Common myeloid progenitor, CD34-positive (primary cell): Measurements from ENCODE around the gene GRAMD1B.

Source experiments
- CTCF ChIA-PET: fragments of 350-600 bp; sonication (Branson Sonifier 250); formaldehyde crosslinking; loops from one replicate; lab custom pipeline; 2021; ENCODE audit warnings: antibody characterized with exemption; lab: Charles Lee
- POLR2A ChIA-PET: fragments of 350-600 bp; sonication (Branson Sonifier 250); formaldehyde crosslinking; loops from one replicate; lab custom pipeline; 2021; ENCODE audit warnings: antibody characterized with exemption; lab: Charles Lee
- DNase-seq, 3 donors: peaks; one replicate each; pipeline versions ENCODE4 v3.0.0 to v3.0.0-alpha.2; 2013
- H3K27ac ChIP-seq, 2 experiments: 1 replicate in 1 of 2; 2 replicates in 1 of 2; pipeline ENCODE4 v1.7.0; 2013; ENCODE audit warnings: inconsistent platforms in 2 of 2, low read length in 2 of 2, mild to moderate bottlenecking in 2 of 2, low read depth in 1 of 2, moderate library complexity in 1 of 2; ENCODE audit not compliant: severe bottlenecking in 2 of 2, insufficient read depth in 1 of 2, poor library complexity in 1 of 2
- H3K27me3 ChIP-seq, 5 experiments: replicated peaks in 2 of 5; 1 replicate in 3 of 5; 2 replicates in 2 of 5; pipeline versions ENCODE4 v1.6.1 to v1.7.0; 2013; ENCODE audit warnings: low read length in 4 of 5, mild to moderate bottlenecking in 2 of 5, moderate library complexity in 2 of 5, inconsistent platforms in 1 of 5; ENCODE audit not compliant: insufficient read depth in 5 of 5, control insufficient read depth in 4 of 5
- H3K36me3 ChIP-seq, 4 experiments: 1 replicate in 2 of 4; 2 replicates in 2 of 4; pipeline versions ENCODE4 v1.6.1 to v1.7.0; 2013; ENCODE audit warnings: low read length in 3 of 4, control low read depth in 1 of 4, mild to moderate bottlenecking in 1 of 4; ENCODE audit not compliant: control insufficient read depth in 4 of 4, insufficient read depth in 4 of 4
- H3K4me1 ChIP-seq, 4 experiments: 1 replicate in 3 of 4; 2 replicates in 1 of 4; pipeline versions ENCODE4 v1.6.1 to v1.7.1; 2013; ENCODE audit warnings: low read length in 3 of 4, mild to moderate bottlenecking in 3 of 4, control low read depth in 1 of 4, inconsistent platforms in 1 of 4, moderate library complexity in 1 of 4; ENCODE audit not compliant: control insufficient read depth in 4 of 4, insufficient read depth in 4 of 4; ENCODE audit errors: control extremely low read depth in 1 of 4
- H3K4me3 ChIP-seq, 7 experiments: 1 replicate in 4 of 7; 2 replicates in 3 of 7; pipeline versions ENCODE4 v1.5.1 to v1.7.0; 2013; ENCODE audit warnings: mild to moderate bottlenecking in 7 of 7, low read length in 6 of 7, moderate library complexity in 6 of 7, inconsistent platforms in 2 of 7, low read depth in 2 of 7, control low read depth in 1 of 7; ENCODE audit not compliant: insufficient read depth in 4 of 7, control insufficient read depth in 1 of 7; ENCODE audit errors: extremely low read depth in 1 of 7
- H3K9me3 ChIP-seq, 5 experiments: 1 replicate in 4 of 5; 2 replicates in 1 of 5; pipeline versions ENCODE4 v1.6.1 to v1.7.1; 2013; ENCODE audit warnings: low read length in 4 of 5, mild to moderate bottlenecking in 2 of 5, inconsistent platforms in 1 of 5, low read depth in 1 of 5, moderate library complexity in 1 of 5; ENCODE audit not compliant: control insufficient read depth in 4 of 5, insufficient read depth in 2 of 5; ENCODE audit errors: control extremely low read depth in 1 of 5
- WGBS: methylation state at CpG from one replicate; pipeline ENCODE4 v1.1.5; 2013; ENCODE audit not compliant: insufficient coverage; 5-methylcytosine and 5-hydroxymethylcytosine counted together

The GRAMD1B gene

GRCh38 chr11:123526027-123526805 is 96.1 kb downstream of the GRAMD1B start:
- over 99% methylated on average over 18 of the region's 22 CpGs for WGBS
- Histone ChIP-seq H3K9me3 (no peaks in the 10 kb centered on the region), H3K27ac (no peak overlapping the region), H3K27me3 (no peaks in the 10 kb centered on the region), H3K4me3 (no peak overlapping the region), H3K36me3 (no peaks in the 10 kb centered on the region), H3K4me1 (peaks cover 0 to 3% (median 0%) of the 10 kb centered on the region in 4 experiments)
- ChIA-PET CTCF (interaction anchor here (0.7 to 2.2 kb wide), 3 partner anchors 11 to 20 kb away, joined by 3 to 7 read pairs (median 6); no protein-coding TSS in a partner anchor), POLR2A (no interaction called here)
- no peak for DNase-seq

- DNase-seq = no peak
- Histone ChIP-seq H3K36me3 (no peaks in the 10 kb centered on the region), H3K4me1 (peaks cover 0 to 3% (median 0%) of the 10 kb centered on the region in 4 experiments), H3K27me3 (no peaks in the 10 kb centered on the region), H3K9me3 (no peaks in the 10 kb centered on the region), H3K27ac (no peak overlapping the region), H3K4me3 (no peak overlapping the region)
- ChIA-PET POLR2A (no interaction called here), CTCF (interaction anchor here (1.3 to 2.2 kb wide), 2 partner anchors 11 kb away, joined by 6 to 7 read pairs; no protein-coding TSS in a partner anchor)
- 93% methylated on average over 5 of the region's 7 CpGs for WGBS
Observed at GRCh38 chr11:123526918-123527317, 96.8 kb downstream of the GRAMD1B start.

GRCh38 chr11:123527526-123527925 is 97.5 kb downstream of the GRAMD1B start:
- H3K4me1 ChIP-seq = peaks cover 0 to 3% (median 0%) of the 10 kb centered on the region in 4 experiments
- H3K27me3 ChIP-seq = no peaks in the 10 kb centered on the region
- no peaks in the 10 kb centered on the region for H3K36me3 ChIP-seq
- H3K9me3 ChIP-seq = no peaks in the 10 kb centered on the region
- no peak overlapping the region for H3K27ac ChIP-seq
- no peak overlapping the region for H3K4me3 ChIP-seq
- WGBS = 100% methylated on average over 3 of the region's 3 CpGs
- POLR2A ChIA-PET = no interaction called here
- DNase-seq = no peak
- CTCF ChIA-PET = interaction anchor here (1.3 to 2.2 kb wide), 2 partner anchors 10 to 12 kb away, joined by 6 to 7 read pairs; no protein-coding TSS in a partner anchor

- Histone ChIP-seq H3K27me3 (no peaks in the 10 kb centered on the region), H3K9me3 (no peaks in the 10 kb centered on the region), H3K27ac (no peak overlapping the region), H3K4me1 (peaks cover 0 to 3% (median 0%) of the 10 kb centered on the region in 4 experiments), H3K36me3 (no peaks in the 10 kb centered on the region), H3K4me3 (no peak overlapping the region)
- CTCF ChIA-PET = interaction anchor here (2.2 kb wide), 1 partner anchor 10 kb away, joined by 6 read pairs; no protein-coding TSS in a partner anchor
- WGBS = no CpG with 5 or more reads among the region's 1 CpG
- POLR2A ChIA-PET = no interaction called here
- no peak for DNase-seq
Observed at GRCh38 chr11:123527947-123528346, 97.9 kb downstream of the GRAMD1B start.

- Histone ChIP-seq H3K27ac (no peak overlapping the region), H3K4me1 (no peaks in the 10 kb centered on the region), H3K4me3 (no peak overlapping the region), H3K9me3 (no peaks in the 10 kb centered on the region), H3K36me3 (no peaks in the 10 kb centered on the region), H3K27me3 (no peaks in the 10 kb centered on the region)
- no peak for DNase-seq
- ChIA-PET CTCF (interaction anchor here (1.2 kb wide), 1 partner anchor 51 kb away, joined by 3 read pairs; no protein-coding TSS in a partner anchor), POLR2A (no interaction called here)
- 100% methylated on average over 7 of the region's 7 CpGs for WGBS
Observed at GRCh38 chr11:123531325-123531724, 101.3 kb downstream of the GRAMD1B start.

- Histone ChIP-seq H3K27ac (no peak overlapping the region), H3K36me3 (no peaks in the 10 kb centered on the region), H3K4me1 (no peaks in the 10 kb centered on the region), H3K9me3 (no peaks in the 10 kb centered on the region), H3K4me3 (no peak overlapping the region), H3K27me3 (no peaks in the 10 kb centered on the region)
- CTCF ChIA-PET = no interaction called here
- POLR2A ChIA-PET = no interaction called here
- no peak for DNase-seq
- WGBS = 100% methylated on average over 3 of the region's 4 CpGs
Observed at GRCh38 chr11:123532131-123532530, 102.1 kb downstream of the GRAMD1B start.

GRCh38 chr11:123535401-123535800 is 105.3 kb downstream of the GRAMD1B start:
- CTCF ChIA-PET = interaction anchor here (1.0 to 1.4 kb wide), 3 partner anchors 12 to 41 kb away, joined by 3 to 4 read pairs (median 3); no protein-coding TSS in a partner anchor
- no peaks in the 10 kb centered on the region for H3K9me3 ChIP-seq
- no peak overlapping the region for H3K27ac ChIP-seq
- H3K27me3 ChIP-seq = no peaks in the 10 kb centered on the region
- H3K4me1 ChIP-seq = peaks cover 0 to 7% (median 3%) of the 10 kb centered on the region in 4 experiments
- POLR2A ChIA-PET = no interaction called here
- WGBS = 100% methylated on average over 2 of the region's 4 CpGs
- H3K4me3 ChIP-seq = no peak overlapping the region
- H3K36me3 ChIP-seq = no peaks in the 10 kb centered on the region
- DNase-seq = no peak
